HG03354 (cell line): ENCODE measurements around the gene PGA3.
"Not testable (repeated sequence)": the region's sequence is repeated elsewhere in the genome, so short reads cannot be mapped to it uniquely, and the experiment has no call there.

Source experiments
- ATAC-seq: cut with Tn5 transposase; IDR thresholded peaks from one replicate; pipeline ENCODE4 v1.9.1; 2021; ENCODE audit warnings: mild to moderate bottlenecking; ENCODE audit not compliant: unreplicated experiment, poor library complexity, severe bottlenecking

PGA3 gene

DNA sequence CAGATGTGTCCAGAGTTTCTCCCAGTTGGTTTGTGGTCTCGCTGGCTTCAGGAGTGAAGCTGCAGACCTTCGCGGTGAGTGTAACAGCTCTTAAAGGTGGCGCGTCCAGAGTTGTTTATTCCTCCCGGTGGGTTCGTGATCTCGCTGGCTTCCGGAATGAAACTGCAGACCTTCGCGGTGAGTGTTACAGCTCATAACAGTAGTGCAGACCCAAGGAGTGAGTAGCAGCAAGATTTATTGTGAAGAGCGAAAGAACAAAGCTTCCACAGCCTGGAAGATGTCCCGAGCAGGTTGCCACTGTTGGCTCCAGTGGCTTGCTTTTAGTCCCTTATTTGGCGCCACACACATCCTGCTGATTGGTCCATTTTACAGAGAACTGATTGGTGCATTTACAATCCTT lies 1.8 kb upstream of the PGA3 start:
- ATAC-seq, result no peak

- ATAC-seq, result not testable (repeated sequence)
Observed at GRCh38 chr11:61203873-61204272, 558 bp downstream of the PGA3 start.

- not testable (repeated sequence) for ATAC-seq
Observed at GRCh38 chr11:61204502-61205059, 1.3 kb downstream of the PGA3 start.

GRCh38 chr11:61207636-61208310 lies 4.5 kb downstream of the PGA3 start:
- not testable (repeated sequence) for ATAC-seq

DNA sequence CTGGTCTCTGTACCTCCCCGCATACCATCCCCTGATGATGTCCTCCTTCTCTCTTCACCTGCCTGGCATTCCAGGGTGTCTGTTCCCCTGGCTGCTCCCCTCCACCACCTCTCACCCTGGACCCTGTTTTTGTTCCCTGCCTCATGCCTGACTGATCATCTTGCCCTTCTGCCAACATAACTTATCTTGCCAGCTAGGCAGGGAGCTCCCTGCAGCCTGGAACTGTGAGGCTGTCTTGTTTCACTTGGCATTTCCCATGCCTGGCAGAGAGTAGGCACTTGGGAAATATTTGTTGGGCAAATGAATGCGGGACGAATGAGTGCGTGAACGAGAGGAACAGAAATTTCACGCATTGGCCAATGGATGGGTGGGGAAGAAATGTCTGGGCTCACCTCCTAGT lies 7.3 kb downstream of the PGA3 start:
- not testable (repeated sequence) for ATAC-seq

DNA sequence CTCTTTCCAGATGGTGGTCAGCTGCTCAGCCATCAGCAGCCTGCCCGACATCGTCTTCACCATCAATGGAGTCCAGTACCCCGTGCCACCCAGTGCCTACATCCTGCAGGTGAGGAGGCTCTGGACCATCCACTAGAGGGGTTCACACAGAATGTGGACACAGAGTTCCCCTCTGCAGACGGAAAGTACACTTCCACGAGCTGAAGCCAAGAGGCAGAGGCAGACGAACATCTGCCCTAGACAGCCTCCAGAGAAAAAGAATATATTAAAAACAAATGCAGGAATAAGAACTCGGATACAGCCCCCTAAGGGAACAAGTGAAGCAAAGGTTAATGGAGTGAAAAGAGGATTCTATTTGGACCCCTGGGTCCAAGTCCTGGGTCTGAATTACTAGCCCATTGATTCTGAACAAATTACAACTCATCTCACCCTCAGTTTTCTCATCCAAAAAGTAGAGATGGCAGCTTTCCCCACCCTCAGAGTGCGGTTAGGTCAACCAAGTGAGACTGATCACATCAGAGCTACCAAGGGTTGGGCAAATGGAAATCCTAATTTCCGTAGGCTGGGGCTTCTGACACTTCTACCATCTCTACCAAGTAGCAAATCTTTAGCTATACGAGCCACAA lies 8.1 kb downstream of the PGA3 start:
- ATAC-seq, result not testable (repeated sequence)

- not testable (repeated sequence) for ATAC-seq
Observed at GRCh38 chr11:61212202-61212601, 8.9 kb downstream of the PGA3 start.

DNA sequence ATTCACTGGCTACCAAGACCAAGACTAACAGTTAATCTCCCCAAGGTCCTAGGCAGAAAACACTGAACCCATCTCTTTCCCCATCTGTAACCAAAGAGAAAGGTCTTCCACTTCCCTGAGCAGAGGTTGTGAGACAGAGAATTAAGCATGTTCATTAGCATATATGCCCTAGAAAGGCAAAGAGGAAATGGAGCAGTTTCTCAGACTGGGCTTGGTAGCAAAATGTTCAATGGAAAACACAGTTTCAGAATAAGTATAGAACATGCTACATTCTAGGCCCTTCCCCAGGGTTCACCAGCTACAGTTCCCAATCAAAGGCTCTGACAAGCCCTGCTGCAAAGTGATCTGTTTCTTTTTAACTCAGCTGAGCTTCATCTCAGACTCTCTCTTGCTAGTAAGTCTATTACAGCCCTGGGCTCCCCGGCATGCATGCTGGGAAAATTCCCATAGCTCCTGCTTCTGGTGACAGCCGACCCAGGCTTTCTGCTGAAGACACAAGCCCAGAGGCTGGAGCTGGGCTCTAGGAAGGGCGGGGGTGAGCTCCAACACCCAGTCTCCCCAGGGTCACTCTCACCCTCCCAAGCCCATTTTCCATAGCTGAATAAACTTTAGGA lies 10.5 kb downstream of the PGA3 start:
- ATAC-seq, result not testable (repeated sequence)

- ATAC-seq, result not testable (repeated sequence)
Observed at GRCh38 chr11:61218306-61218705, 15.0 kb downstream of the PGA3 start.

DNA sequence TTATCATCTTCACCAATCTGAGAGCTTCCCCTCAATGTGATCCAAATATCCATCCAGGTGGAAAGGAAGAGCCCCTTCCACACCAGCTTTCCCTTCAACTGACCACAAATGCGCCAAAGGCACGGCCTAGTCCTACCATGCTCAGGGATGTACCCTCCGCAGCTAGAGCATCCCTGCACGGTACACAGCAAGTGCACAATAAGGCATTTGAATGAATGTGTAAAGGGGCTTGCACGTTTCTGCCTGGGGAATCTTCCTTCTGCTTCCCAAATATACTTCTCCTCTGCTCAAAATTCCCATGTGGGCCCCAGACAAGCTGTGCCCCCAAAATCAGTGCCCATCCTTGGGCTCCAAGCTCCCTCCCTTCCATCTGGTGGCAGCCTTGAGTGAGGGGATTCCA lies 15.7 kb downstream of the PGA3 start:
- ATAC-seq, result not testable (repeated sequence)

- not testable (repeated sequence) for ATAC-seq
Observed at GRCh38 chr11:61222047-61222446, 18.7 kb downstream of the PGA3 start, which contains the start of gene PGA4. Gene PGA4 (plus strand): TSS chr11:61222347. CDS start chr11:61222401, 54 bp downstream.

GRCh38 chr11:61222692-61223091 lies 19.4 kb downstream of the PGA3 start:
- not testable (repeated sequence) for ATAC-seq

DNA sequence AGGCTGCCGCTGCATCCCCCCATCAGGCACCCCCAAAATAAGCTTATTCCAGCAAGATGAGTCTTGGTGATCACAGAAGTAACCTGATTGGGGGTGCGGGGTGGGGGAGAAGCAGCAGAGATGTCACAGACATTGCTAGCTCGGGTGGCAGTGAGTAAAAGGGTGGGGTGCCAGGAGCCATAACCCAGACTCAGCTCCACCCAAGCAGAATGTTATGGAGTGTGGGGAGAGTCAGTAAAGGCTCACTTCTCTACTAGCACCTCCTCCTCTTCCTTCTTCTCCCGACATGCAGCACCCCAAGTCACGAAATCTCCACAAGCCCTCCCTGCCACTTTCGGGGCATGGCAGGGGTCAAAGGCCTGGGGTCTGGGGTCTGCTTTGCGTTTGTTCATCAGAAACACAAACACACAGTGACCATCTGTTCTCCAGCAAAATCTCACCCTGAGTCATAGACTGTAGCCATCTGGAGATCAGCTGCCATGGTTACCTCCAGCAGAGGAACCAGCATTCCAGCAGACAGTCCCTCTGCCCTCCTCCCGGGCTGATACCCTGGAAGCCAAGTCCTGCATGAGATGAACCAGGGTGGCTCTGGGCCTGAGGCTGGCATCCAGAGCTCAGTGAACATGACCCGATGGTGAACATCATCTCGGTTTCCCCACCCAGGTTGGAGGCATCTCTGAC lies 23.3 kb downstream of the PGA3 start:
- ATAC-seq, result not testable (repeated sequence)

GRCh38 chr11:61229458-61229857 lies 26.1 kb downstream of the PGA3 start:
- ATAC-seq, result not testable (repeated sequence)

DNA sequence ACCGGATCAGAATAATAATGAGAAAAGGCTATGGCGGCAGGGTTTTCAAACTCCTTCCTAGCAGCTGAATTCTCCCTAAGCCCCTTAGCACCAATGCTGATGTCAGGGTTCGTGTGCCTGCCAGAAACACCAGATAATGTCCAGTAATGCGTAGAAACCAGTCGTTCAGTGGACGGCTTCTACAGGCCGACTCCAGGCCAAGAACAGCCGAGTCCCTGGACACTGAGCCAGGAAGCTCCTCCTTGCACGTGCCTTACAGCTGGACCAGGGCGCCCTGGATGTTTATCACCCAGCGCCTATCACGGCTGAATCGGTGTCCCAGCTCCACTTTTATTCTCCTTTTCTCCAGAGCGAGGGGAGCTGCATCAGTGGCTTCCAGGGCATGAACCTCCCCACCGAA lies 27.7 kb downstream of the PGA3 start:
- not testable (repeated sequence) for ATAC-seq

GRCh38 chr11:61231585-61231984 lies 28.3 kb downstream of the PGA3 start:
- not testable (repeated sequence) for ATAC-seq

DNA sequence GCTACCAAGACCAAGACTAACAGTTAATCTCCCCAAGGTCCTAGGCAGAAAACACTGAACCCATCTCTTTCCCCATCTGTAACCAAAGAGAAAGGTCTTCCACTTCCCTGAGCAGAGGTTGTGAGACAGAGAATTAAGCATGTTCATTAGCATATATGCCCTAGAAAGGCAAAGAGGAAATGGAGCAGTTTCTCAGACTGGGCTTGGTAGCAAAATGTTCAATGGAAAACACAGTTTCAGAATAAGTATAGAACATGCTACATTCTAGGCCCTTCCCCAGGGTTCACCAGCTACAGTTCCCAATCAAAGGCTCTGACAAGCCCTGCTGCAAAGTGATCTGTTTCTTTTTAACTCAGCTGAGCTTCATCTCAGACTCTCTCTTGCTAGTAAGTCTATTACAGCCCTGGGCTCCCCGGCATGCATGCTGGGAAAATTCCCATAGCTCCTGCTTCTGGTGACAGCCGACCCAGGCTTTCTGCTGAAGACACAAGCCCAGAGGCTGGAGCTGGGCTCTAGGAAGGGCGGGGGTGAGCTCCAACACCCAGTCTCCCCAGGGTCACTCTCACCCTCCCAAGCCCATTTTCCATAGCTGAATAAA lies 29.3 kb downstream of the PGA3 start:
- ATAC-seq, result not testable (repeated sequence)

DNA sequence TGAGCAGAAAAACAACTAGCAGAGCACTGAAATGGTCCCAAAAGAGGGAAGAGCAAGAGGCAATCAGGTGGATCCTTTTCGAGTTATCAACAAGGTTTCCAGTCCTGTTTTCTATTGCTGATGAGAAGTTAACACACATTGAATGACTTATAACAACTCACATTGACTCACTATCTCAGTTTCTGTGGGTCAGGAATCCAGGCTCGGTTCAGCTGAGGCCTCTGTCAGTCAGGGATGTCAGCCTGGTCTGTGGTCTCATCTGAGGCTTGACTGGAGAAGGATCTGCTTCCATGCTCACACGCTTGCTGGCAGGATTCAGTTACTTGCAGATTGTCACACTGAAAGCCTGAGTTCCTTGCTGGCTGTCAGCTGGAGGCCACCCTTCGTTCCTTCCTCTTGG lies 33.8 kb downstream of the PGA3 start:
- not testable (repeated sequence) for ATAC-seq

GRCh38 chr11:61240288-61240687 lies 37.0 kb downstream of the PGA3 start:
- ATAC-seq, result not testable (repeated sequence)

GRCh38 chr11:61240875-61241274 lies 37.6 kb downstream of the PGA3 start, which contains the start of gene PGA5:
Gene PGA5 (plus strand): TSS chr11:61241175. CDS start chr11:61241227, 52 bp downstream.
- not testable (repeated sequence) for ATAC-seq
